ENCODE data around the gene ZNF790.
A peak's percentile ranks its signal among the peaks of the same experiment; 100 is the strongest.

The ZNF790 gene

DNA sequence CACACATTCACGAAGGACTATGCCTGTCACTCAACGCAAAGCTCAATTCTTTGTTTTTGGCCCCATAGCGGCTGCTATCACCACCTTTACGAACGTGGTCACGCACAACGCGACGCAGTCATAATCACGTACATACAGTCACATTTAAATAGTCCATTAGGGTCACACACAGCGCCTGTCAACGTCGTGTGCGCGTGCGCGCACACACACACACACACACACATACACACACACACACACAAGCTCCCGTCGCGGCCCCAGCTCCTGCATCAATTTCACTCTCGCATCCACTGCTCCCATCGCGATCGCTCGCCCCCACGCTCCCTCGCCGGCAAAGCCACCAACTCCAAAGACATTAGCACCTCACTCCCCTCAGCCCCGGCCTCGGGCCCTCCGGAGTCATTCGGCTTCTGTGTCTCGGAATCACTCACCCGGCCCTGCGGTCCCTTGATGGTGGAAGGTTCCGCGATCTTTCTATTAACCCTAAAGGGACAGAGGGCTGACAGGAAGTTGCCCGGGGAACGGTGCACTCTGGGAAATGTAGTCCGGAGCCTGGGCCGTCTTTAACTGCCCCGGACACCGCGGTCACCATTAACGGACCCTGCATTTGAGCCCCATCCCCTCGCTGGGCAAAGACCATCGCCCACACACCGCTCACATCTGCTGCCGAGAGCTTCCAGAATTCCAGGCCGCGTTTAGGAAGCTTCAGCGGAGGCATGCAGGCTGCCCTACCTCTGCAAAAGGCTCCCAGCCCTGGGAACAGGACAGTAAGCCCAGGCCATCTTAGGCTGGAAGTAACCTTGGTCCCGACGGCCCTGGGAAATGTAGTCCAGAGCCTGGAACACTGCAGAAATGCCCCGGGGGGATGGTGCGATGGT lies at the start of gene ZNF790:
TSS of gene ZNF790 (minus strand) at position 482 of the 878 bp plus-strand sequence. CDS start 12,768 bp downstream, outside the sequence.
- no peak for TF ChIP-seq ZFX (IDR thresholded peaks at IDR 0.05; ENCODE audit: borderline replicate concordance)
- TF ChIP-seq, protein P1, sequence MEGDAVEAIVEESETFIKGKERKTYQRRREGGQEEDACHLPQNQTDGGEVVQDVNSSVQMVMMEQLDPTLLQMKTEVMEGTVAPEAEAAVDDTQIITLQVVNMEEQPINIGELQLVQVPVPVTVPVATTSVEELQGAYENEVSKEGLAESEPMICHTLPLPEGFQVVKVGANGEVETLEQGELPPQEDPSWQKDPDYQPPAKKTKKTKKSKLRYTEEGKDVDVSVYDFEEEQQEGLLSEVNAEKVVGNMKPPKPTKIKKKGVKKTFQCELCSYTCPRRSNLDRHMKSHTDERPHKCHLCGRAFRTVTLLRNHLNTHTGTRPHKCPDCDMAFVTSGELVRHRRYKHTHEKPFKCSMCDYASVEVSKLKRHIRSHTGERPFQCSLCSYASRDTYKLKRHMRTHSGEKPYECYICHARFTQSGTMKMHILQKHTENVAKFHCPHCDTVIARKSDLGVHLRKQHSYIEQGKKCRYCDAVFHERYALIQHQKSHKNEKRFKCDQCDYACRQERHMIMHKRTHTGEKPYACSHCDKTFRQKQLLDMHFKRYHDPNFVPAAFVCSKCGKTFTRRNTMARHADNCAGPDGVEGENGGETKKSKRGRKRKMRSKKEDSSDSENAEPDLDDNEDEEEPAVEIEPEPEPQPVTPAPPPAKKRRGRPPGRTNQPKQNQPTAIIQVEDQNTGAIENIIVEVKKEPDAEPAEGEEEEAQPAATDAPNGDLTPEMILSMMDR (IDR thresholded peaks at IDR 0.05) = no peak
- H3K27ac ChIP-seq = peak within 1 kb of the TSS; percentile 93

DNA sequence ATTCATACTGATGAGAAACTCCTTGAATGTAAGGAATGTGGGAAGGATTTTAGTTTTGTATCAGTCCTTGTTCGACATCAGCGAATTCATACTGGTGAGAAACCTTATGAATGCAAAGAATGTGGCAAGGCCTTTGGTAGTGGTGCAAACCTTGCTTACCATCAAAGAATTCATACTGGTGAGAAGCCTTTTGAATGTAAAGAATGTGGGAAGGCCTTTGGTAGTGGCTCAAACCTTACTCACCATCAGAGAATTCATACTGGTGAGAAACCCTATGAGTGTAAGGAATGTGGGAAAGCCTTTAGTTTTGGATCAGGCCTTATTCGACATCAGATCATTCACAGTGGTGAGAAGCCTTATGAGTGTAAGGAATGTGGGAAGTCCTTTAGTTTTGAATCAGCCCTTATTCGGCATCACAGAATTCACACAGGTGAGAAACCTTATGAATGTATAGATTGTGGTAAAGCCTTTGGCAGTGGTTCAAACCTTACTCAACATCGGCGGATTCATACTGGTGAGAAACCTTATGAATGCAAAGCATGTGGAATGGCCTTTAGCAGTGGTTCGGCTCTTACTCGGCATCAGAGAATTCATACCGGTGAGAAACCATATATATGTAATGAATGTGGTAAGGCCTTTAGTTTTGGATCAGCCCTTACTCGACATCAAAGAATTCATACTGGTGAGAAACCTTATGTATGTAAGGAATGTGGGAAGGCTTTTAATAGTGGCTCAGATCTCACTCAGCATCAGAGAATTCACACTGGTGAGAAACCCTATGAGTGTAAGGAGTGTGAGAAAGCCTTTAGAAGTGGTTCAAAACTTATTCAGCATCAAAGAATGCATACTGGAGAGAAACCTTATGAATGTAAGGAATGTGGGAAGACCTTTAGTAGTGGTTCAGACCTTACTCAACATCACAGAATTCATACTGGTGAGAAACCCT lies 39.1 kb upstream of the ZNF790 start:
- no peak overlapping the region for H3K27ac ChIP-seq
- TF ChIP-seq, protein P1 (IDR thresholded peaks at IDR 0.05) = no peak
- no peak for TF ChIP-seq ZFX (IDR thresholded peaks at IDR 0.05; ENCODE audit: borderline replicate concordance)

DNA sequence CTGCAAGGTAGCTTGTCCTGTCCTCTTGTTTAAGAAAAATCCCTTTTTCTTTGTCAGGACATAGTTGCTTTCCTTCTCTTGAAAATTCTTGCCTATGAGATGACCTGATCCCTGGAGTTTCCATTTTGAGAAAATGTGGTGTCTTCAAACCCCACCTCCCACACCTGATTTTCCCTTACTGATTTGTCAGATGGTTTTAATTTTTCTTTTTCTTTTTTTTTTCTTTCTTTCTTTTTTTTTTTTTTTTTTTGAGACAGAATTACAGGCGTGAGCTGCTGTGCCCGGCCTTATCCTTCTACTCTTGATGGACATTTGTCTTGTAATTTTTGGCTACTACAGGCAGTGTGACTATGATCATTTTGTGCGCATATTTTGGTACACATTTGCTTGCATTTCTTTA lies 13.7 kb upstream of the ZNF790 start:
- TF ChIP-seq, protein P1 (IDR thresholded peaks at IDR 0.05) = no peak
- TF ChIP-seq ZFX (IDR thresholded peaks at IDR 0.05; ENCODE audit: borderline replicate concordance) = no peak
- peak overlapping the region; percentile 71; the same call in 1 of the 2 replicates for H3K27ac ChIP-seq

DNA sequence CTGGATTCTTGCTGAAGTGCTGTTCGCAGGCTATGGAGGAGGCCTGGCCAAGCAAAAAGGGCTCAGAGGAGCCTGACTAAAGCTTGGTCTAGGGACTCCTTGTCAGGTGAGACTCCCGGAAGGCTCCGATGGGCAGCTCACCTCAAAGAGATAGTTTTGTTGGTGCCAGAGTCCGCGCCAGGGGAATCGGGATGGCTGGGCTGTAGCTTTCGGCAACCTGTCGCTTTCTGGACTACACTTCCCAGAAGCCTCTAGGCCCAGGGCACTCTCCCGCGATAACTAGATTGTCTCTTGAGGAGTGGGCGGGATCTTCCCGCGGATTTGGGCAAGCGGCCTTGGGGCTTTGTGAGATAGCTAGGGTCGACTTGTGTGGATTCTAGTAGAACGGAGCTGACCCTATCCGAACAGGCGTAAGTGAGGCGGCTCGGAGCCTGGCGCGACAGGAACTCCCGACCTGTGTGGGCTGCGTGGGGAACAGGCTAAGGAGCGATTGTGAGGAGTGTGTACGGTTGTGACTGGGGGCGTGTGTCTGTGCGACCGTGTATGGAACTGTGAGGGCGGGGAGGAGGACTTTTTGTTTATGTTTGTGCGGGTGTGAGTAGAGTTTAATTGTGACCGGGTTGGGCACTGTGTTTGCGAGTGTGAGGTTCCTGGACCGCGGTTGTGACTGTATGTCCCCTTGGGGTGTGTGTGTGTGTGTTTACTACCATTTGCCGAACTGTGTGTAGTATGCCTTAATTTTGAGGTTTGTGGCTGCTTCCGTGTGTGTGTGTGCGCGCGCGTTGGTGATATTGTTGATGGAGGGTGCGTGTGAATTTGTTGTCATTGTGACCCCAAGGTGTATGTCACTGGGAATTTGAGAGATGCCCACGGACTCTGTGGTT lies 12.6 kb upstream of the ZNF790 start, which contains the start of gene ZNF345:
TSS of gene ZNF345 (plus strand) at position 318 of the 884 bp plus-strand sequence. CDS start 25,955 bp downstream, outside the sequence.
- TF ChIP-seq ZFX (IDR thresholded peaks at IDR 0.05; ENCODE audit: borderline replicate concordance) = no peak
- TF ChIP-seq, protein P1 (IDR thresholded peaks at IDR 0.05) = no peak
- H3K27ac ChIP-seq = peak within 1 kb of the TSS; percentile 71

DNA sequence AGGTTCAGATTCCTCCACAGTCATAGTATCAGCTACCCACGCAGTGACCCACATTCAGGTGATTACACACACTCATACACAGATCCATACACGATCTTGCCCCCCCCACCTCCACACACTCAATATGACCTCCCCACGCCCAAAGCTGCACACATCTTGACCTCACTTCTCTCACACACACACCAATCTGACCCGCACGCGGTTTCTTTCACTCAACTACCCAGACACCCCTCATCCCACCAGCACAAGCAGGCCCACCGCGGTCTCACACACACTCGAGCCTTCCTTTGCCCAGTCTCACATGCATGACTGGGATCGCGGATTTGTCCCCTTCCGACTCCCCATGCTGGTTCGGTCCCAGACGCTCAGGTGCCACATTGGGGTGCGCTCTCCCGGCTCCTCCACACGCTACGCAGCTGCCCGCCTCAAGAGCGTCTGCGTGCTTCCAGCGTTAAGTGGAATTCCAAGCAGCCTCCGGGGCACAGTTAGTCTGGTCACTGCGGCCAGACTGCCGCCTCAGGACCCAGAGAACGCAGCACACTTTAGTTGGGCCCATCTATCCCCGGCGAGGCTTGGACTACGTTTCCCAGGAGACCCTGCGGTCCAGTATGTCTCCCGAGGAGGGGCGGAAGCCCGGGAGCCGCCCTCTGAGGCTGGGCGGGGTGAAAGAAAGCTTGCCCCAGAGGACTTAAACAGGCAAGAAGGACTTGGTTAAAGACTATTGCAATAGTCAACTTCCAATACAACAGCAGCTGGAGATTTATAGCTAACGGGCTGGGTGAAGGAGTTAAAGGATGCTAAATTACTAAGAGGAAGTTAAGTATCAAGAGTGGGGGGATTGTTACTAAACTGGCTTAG lies 11.7 kb upstream of the ZNF790 start:
- peak overlapping the region; percentile 71 for H3K27ac ChIP-seq
- TF ChIP-seq ZFX (IDR thresholded peaks at IDR 0.05; ENCODE audit: borderline replicate concordance) = no peak
- TF ChIP-seq, protein P1 (IDR thresholded peaks at IDR 0.05) = no peak

DNA sequence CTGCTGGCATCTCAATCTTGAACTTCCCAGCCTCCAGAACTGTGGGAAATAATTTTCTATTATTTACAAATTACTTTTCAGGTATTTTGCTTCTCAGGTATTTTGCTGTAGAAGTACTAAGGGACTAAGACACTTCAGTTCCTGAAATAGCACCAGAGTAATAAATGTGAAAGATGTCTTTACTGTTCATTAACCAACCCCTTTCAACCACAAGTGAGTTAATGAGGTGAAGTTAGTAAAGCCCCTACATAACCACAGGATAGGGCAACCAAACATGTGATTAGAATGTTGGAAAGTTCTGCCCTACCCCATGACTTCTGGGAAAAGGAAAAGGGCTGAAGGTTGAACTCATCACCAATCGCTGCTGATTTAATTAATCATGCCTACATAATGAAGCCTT lies 9.8 kb upstream of the ZNF790 start:
- H3K27ac ChIP-seq = no peak overlapping the region
- TF ChIP-seq ZFX (IDR thresholded peaks at IDR 0.05; ENCODE audit: borderline replicate concordance) = no peak

Measured in 22Rv1 (cell line).